NOMO-1 (cell line): ENCODE measurements around the gene TCF7L2.
"Not testable (repeated sequence)": the region's sequence is repeated elsewhere in the genome, so short reads cannot be mapped to it uniquely, and the experiment has no call there.

Experiments used
- DNase-seq, 2 experiments: peaks; one replicate each; lab custom pipeline; 2025; ENCODE audit not compliant: unreplicated experiment in 2 of 2; lab: John Stamatoyannopoulos, UW

The TCF7L2 gene

GRCh38 chr10:113087165-113088029 is 137.3 kb downstream of the TCF7L2 start:
- DNase-seq: peak in 1 of 2 experiments; percentile 20

GRCh38 chr10:113088194-113088593 is 138.1 kb downstream of the TCF7L2 start:
- DNase-seq: no peak

- DNase-seq: no peak
Measured at GRCh38 chr10:113089551-113089950, 139.5 kb downstream of the TCF7L2 start.

- no peak for DNase-seq
Measured at GRCh38 chr10:113091920-113092319, 141.9 kb downstream of the TCF7L2 start.

- DNase-seq: no peak
Measured at GRCh38 chr10:113093188-113094113, 143.4 kb downstream of the TCF7L2 start.

GRCh38 chr10:113094114-113094486 is 144.1 kb downstream of the TCF7L2 start:
- peak; percentile 91 to 98 for DNase-seq

GRCh38 chr10:113095419-113096127 is 145.5 kb downstream of the TCF7L2 start:
- DNase-seq: no peak

GRCh38 chr10:113096128-113096996 is 146.3 kb downstream of the TCF7L2 start:
- DNase-seq: no peak

- DNase-seq: peak in 1 of 2 experiments; percentile 1
Measured at GRCh38 chr10:113097036-113097435, 147.0 kb downstream of the TCF7L2 start.

- peak; percentile 44 to 65 for DNase-seq
Measured at GRCh38 chr10:113099431-113100183, 149.6 kb downstream of the TCF7L2 start.

- no peak for DNase-seq
Measured at GRCh38 chr10:113100281-113100680, 150.2 kb downstream of the TCF7L2 start.

GRCh38 chr10:113103131-113103840 is 153.2 kb downstream of the TCF7L2 start:
- peak; percentile 13 to 50 for DNase-seq

- no peak for DNase-seq
Measured at GRCh38 chr10:113104047-113104446, 154.0 kb downstream of the TCF7L2 start.

- no peak for DNase-seq
Measured at GRCh38 chr10:113108194-113108835, 158.3 kb downstream of the TCF7L2 start.

GRCh38 chr10:113108948-113109347 is 158.9 kb downstream of the TCF7L2 start:
- DNase-seq: no peak

- DNase-seq: not testable (repeated sequence)
Measured at GRCh38 chr10:113109482-113109881, 159.4 kb downstream of the TCF7L2 start.

GRCh38 chr10:113111260-113111659 is 161.2 kb downstream of the TCF7L2 start:
- no peak for DNase-seq
